T-helper 1 cell (primary cell): ENCODE results near the gene NUAK1.

Source experiments
- DNase-seq, 5 donors: peaks; one replicate each; pipeline ENCODE4 v3.0.0-alpha.2; 2012 to 2020

The NUAK1 gene

GRCh38 chr12:106130474-106131113 lies 8.2 kb downstream of the NUAK1 start:
- DNase-seq = no peak

GRCh38 chr12:106128585-106129328 lies 10.0 kb downstream of the NUAK1 start:
- no peak for DNase-seq

GRCh38 chr12:106127338-106128126 lies 11.2 kb downstream of the NUAK1 start:
- DNase-seq = no peak

GRCh38 chr12:106126441-106127337 lies 12.1 kb downstream of the NUAK1 start:
- no peak for DNase-seq

GRCh38 chr12:106125351-106126095 lies 13.2 kb downstream of the NUAK1 start:
- DNase-seq = no peak

GRCh38 chr12:106123551-106124081 lies 15.1 kb downstream of the NUAK1 start:
- no peak for DNase-seq

- DNase-seq = no peak
Measured at GRCh38 chr12:106123110-106123509, 15.6 kb downstream of the NUAK1 start.

- no peak for DNase-seq
Measured at GRCh38 chr12:106122004-106122403, 16.8 kb downstream of the NUAK1 start.

GRCh38 chr12:106120519-106121105 lies 18.1 kb downstream of the NUAK1 start:
- DNase-seq = no peak

- no peak for DNase-seq
Measured at GRCh38 chr12:106119301-106119700, 19.5 kb downstream of the NUAK1 start.

GRCh38 chr12:106118381-106119130 lies 20.2 kb downstream of the NUAK1 start:
- no peak for DNase-seq

- DNase-seq = no peak
Measured at GRCh38 chr12:106115440-106115839, 23.3 kb downstream of the NUAK1 start.

- DNase-seq = no peak
Measured at GRCh38 chr12:106114447-106115068, 24.2 kb downstream of the NUAK1 start.

GRCh38 chr12:106113824-106114446 lies 24.8 kb downstream of the NUAK1 start:
- DNase-seq = no peak

GRCh38 chr12:106113446-106113823 lies 25.3 kb downstream of the NUAK1 start:
- no peak for DNase-seq

GRCh38 chr12:106113042-106113441 lies 25.7 kb downstream of the NUAK1 start:
- DNase-seq = peak in 1 of 5 donors; percentile 3

GRCh38 chr12:106112145-106112821 lies 26.5 kb downstream of the NUAK1 start:
- DNase-seq = no peak

GRCh38 chr12:106110626-106111300 lies 28.0 kb downstream of the NUAK1 start:
- DNase-seq = no peak
